Right lobe of liver (tissue), 6 donors: Measurements from ENCODE around the gene KDM7A. TPM values are rescaled to one million over a fixed set of nuclear protein-coding genes. Genes with fewer than 3 reads are reported as not detected.

Experiments used
- ATAC-seq, 4 donors: fragments of 200-7000 bp; cut with Tn5 transposase; one replicate each; pipeline ENCODE4 v1.9.1; 2020; ENCODE audit warnings: mild to moderate bottlenecking in 4 of 4, moderate library complexity in 4 of 4
- DNase-seq, 3 donors: peaks; one replicate each; pipeline ENCODE4 v3.0.0-alpha.2; 2020
- H3K27ac ChIP-seq, 3 donors: fragments of 200-600 bp; one replicate each; pipeline ENCODE4 v1.8.0; 2022
- H3K27me3 ChIP-seq, 2 donors: fragments of 200-600 bp; one replicate each; pipeline ENCODE4 v1.8.0; 2022
- H3K36me3 ChIP-seq, 4 donors: fragments of 200-600 bp; sonication (generic) in 1 of 4; one replicate each; pipeline versions ENCODE4 v1.5.1 to v1.8.0; 2017 to 2022; ENCODE audit warnings: control low read depth in 1 of 4
- H3K4me1 ChIP-seq, 4 donors: fragments of 200-600 bp; sonication (generic) in 1 of 4; one replicate each; pipeline versions ENCODE4 v1.5.1 to v1.8.0; 2017 to 2022; ENCODE audit warnings: control low read depth in 1 of 4
- H3K4me3 ChIP-seq, 3 donors: fragments of 200-600 bp; one replicate each; pipeline ENCODE4 v1.8.0; 2022
- H3K9me3 ChIP-seq, 4 donors: fragments of 200-600 bp; sonication (generic) in 1 of 4; one replicate each; pipeline versions ENCODE4 v1.5.1 to v1.8.0; 2017 to 2022; ENCODE audit warnings: control low read depth in 1 of 4
- CTCF ChIP-seq, 4 donors: fragments of 200-600 bp in 3 of 4; fragments of 450-650 bp in 1 of 4; IDR thresholded peaks; one replicate each; pipeline versions ENCODE4 v1.5.1 to v1.8.0; 2016 to 2022; ENCODE audit warnings: antibody characterized with exemption in 4 of 4, mild to moderate bottlenecking in 2 of 4
- POLR2A ChIP-seq: fragments of 450-650 bp; IDR thresholded peaks from one replicate; pipeline ENCODE4 v1.6.1; 2017; ENCODE audit warnings: antibody characterized with exemption, mild to moderate bottlenecking
- WGBS: methylation state at CpG from one replicate; pipeline ENCODE4 v1.1.6; 2018; ENCODE audit warnings: low coverage, low lambda C conversion rate; ENCODE audit not compliant: insufficient coverage; ENCODE audit errors: missing lambda C conversion rate; 5-methylcytosine and 5-hydroxymethylcytosine counted together
- intact Hi-C, 2 donors: fragments of 100-400 bp; cut with DNase I; formaldehyde crosslinking; loops; one replicate each; pipeline versions ENCODE4 v1.11.2 to v1.14.1; 2022
- total RNA-seq, 6 experiments: library from RNA; depleted of rRNA in 2 of 6; stranded (reverse); fragments of >200 nt in 2 of 6; fragmentation: NEBNext Ultra II Directional in 3 of 6; extraction: Animal tissue kit (Norgen Biotek cat#: 25700) in 3 of 6; gene quantifications; one replicate each; pipeline versions ENCODE4 v1.1.0 to v1.2.4, GENCODE V29; 2016 to 2023
- donor health status: DM: no; HTN: yes; CAD: no.
- donor health status: DM: no; HTN: no; CAD: no.
- donor health status: DM: no; HTN: no; CAD: no.
- donor health status: DM: no; HTN: yes; CAD: no.
- donor health status: DM: no; HTN: yes; CAD: no.

The KDM7A gene
- total RNA-seq, 6 experiments from 2014 or later, result 3.7 to 10.7 (median 6.8) TPM

- intact Hi-C loops, result no loop called here
- H3K4me1 ChIP-seq, result peaks cover 0 to 8% (median 2%) of the 10 kb centered on the region in 4 donors
- H3K36me3 ChIP-seq, result no peaks in the 10 kb centered on the region
- ATAC-seq (no peak), DNase-seq (no peak)
- H3K4me3 ChIP-seq, result no peak overlapping the region
- H3K9me3 ChIP-seq, result no peaks in the 10 kb centered on the region
- no peak overlapping the region for H3K27ac ChIP-seq
- TF ChIP-seq CTCF (IDR thresholded peaks at IDR 0.05) (no peak), POLR2A (no peak)
- H3K27me3 ChIP-seq, result no peaks in the 10 kb centered on the region
These were observed 31.1 kb downstream of the KDM7A start for GRCh38 chr7:140145709-140146108.

DNA sequence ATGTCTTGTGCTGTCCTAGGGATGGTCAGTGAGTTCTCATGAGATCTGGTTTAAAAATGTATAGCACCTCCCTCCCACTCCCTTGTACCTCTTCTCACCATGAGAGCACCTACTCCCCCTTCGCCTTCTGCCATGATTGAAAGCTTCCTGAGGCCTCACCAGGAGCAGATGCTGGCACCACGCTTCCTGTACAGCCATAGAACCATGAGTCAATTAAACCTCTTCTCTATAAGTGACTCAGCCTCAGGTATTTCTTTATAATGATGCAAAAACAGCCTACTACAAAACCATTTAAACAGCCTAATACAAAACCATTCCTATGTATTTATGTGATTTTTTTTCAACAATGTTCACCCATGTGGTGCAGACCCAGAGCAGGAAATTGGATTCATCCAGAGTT lies 32.0 kb downstream of the KDM7A start:
- H3K4me1 ChIP-seq, result peaks cover 0 to 13% (median 3%) of the 10 kb centered on the region in 4 donors
- H3K4me3 ChIP-seq, result no peak overlapping the region
- intact Hi-C loops, result no loop called here
- TF ChIP-seq POLR2A, result no peak
- no peaks in the 10 kb centered on the region for H3K27me3 ChIP-seq
- ATAC-seq (no peak), DNase-seq (no peak)
- H3K27ac ChIP-seq, result no peak overlapping the region
- no peaks in the 10 kb centered on the region for H3K9me3 ChIP-seq
- 100% methylated on average over 1 of the region's 2 CpGs for WGBS
- H3K36me3 ChIP-seq, result no peaks in the 10 kb centered on the region

DNA sequence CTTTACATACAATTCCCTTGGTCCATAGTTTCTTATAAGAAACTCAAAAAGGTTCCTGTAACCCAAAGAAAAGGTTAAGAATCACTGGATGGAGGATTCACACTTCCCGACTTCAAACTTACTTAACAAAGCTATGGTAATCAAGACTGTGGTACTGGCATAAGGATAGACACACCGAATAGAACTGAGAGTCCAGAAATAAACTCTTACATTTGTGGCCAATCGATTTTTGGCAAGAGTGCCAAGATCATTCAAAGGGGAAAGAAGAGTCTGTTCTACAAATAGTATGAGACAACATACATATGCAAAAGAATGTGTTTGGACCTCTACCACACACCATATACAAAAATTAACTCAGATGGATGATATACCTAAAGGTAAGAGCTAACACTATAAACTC lies 32.8 kb downstream of the KDM7A start:
- Histone ChIP-seq H3K4me3 (no peak overlapping the region), H3K36me3 (no peaks in the 10 kb centered on the region), H3K4me1 (peaks cover 0 to 18% (median 4%) of the 10 kb centered on the region in 4 donors), H3K27me3 (no peaks in the 10 kb centered on the region), H3K9me3 (no peaks in the 10 kb centered on the region), H3K27ac (no peak overlapping the region)
- intact Hi-C loops, result no loop called here
- WGBS, result 32% methylated on average over 3 of the region's 3 CpGs
- DNase-seq, result no peak
- TF ChIP-seq POLR2A, result no peak
- no peak for TF ChIP-seq CTCF (IDR thresholded peaks at IDR 0.05)
- peak in 2 of 4 donors; percentile 37 to 80 for ATAC-seq

GRCh38 chr7:140142031-140142430 lies 34.8 kb downstream of the KDM7A start:
- Histone ChIP-seq H3K36me3 (no peaks in the 10 kb centered on the region), H3K4me3 (no peak overlapping the region), H3K27ac (no peak overlapping the region), H3K4me1 (peaks cover 0 to 18% (median 4%) of the 10 kb centered on the region in 4 donors), H3K9me3 (no peaks in the 10 kb centered on the region), H3K27me3 (no peaks in the 10 kb centered on the region)
- TF ChIP-seq CTCF (IDR thresholded peaks at IDR 0.05) (no peak), POLR2A (no peak)
- DNase-seq (no peak), ATAC-seq (no peak)
- intact Hi-C loops, result no loop called here

- H3K27ac ChIP-seq, result no peak overlapping the region
- intact Hi-C loops, result no loop called here
- TF ChIP-seq CTCF (IDR thresholded peaks at IDR 0.05), result no peak
- no peak for TF ChIP-seq POLR2A
- no peaks in the 10 kb centered on the region for H3K27me3 ChIP-seq
- H3K4me1 ChIP-seq, result peaks cover 0 to 18% (median 4%) of the 10 kb centered on the region in 4 donors
- ATAC-seq, result no peak
- H3K9me3 ChIP-seq, result no peaks in the 10 kb centered on the region
- 93% methylated on average over 3 of the region's 3 CpGs for WGBS
- no peak overlapping the region for H3K4me3 ChIP-seq
- no peak for DNase-seq
- H3K36me3 ChIP-seq, result no peaks in the 10 kb centered on the region
These were observed 35.5 kb downstream of the KDM7A start for GRCh38 chr7:140141256-140141655.
